ENCODE measurements around the gene ACTRT2. TPM values are rescaled to one million over a fixed set of nuclear protein-coding genes. Genes with fewer than 3 reads are reported as not detected.

ACTRT2 gene
- total RNA-seq, 4 donors from 2014 or later, result not detected

DNA sequence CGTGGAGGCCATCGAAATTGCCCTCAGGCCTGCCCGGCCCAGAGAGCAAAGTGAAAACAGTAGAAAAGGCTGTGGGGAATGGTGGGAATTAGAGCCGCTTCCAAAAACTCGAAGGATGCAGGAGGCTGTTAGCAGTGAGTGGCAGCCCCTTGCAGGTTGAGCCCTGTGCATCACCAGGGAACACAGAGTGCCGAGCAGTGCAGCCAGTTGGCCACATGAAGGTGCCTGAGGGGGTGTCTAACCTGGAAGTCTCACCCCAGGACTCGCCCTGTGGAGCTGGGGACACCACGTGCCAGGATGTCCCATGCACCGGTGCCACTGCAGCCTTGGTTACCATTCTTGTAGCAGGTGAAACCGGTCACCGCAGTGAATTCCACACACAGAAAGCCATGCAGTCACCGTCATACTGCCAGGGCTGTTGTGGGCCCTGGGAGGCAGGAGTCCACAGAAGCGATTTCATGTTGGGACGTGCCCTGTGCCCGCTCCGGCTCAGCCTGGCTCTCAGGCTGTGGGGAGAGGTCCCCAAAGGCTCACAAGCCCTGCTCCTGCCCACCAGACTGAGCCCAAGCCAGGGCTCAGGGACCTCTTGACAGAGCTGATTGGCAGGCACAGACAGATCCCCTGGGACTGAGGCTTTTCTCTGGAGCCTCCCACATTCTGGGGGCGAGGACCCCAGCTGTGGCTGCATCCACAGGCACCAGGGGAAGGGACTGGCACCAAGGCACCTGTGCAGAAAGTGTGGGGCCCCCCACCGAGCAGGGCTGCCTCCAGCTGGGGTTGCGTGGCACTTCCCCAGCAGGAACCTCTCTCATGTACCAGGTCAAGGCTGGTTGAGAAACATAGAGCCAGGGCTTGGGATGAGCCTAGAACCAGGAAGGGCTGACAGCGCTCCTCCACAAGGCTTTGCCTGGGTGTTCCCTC is 16.7 kb upstream of the ACTRT2 start:
- H3K4me3 ChIP-seq, result no peak overlapping the region
- no peaks in the 10 kb centered on the region for H3K4me1 ChIP-seq
- no peak for ATAC-seq
- H3K9me3 ChIP-seq, result peaks cover 0 to 6% (median 0%) of the 10 kb centered on the region in 3 donors
- intact Hi-C loops (cut with DNase I; ENCODE audit: low total_unique reads), result no loop called here
- peaks cover 21 to 39% (median 26%) of the 10 kb centered on the region in 3 donors for H3K27me3 ChIP-seq
- in situ Hi-C loops (cut with MboI; ENCODE audit: low sequenced_read_pairs in 4 of 4), result loop anchor here (10.0 to 25.0 kb wide), 4 partner anchors 283 to 420 kb away; no protein-coding TSS in a partner anchor
- no peak for DNase-seq
- H3K36me3 ChIP-seq, result no peaks in the 10 kb centered on the region
- H3K27ac ChIP-seq, result no peak overlapping the region
- TF ChIP-seq, protein P1, sequence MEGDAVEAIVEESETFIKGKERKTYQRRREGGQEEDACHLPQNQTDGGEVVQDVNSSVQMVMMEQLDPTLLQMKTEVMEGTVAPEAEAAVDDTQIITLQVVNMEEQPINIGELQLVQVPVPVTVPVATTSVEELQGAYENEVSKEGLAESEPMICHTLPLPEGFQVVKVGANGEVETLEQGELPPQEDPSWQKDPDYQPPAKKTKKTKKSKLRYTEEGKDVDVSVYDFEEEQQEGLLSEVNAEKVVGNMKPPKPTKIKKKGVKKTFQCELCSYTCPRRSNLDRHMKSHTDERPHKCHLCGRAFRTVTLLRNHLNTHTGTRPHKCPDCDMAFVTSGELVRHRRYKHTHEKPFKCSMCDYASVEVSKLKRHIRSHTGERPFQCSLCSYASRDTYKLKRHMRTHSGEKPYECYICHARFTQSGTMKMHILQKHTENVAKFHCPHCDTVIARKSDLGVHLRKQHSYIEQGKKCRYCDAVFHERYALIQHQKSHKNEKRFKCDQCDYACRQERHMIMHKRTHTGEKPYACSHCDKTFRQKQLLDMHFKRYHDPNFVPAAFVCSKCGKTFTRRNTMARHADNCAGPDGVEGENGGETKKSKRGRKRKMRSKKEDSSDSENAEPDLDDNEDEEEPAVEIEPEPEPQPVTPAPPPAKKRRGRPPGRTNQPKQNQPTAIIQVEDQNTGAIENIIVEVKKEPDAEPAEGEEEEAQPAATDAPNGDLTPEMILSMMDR (IDR thresholded peaks at IDR 0.05 in 4 of 5, conservative IDR thresholded peaks at IDR 0.05 in 1 of 5), result no peak
- no peak for TF ChIP-seq POLR2A (IDR thresholded peaks at IDR 0.05)

DNA sequence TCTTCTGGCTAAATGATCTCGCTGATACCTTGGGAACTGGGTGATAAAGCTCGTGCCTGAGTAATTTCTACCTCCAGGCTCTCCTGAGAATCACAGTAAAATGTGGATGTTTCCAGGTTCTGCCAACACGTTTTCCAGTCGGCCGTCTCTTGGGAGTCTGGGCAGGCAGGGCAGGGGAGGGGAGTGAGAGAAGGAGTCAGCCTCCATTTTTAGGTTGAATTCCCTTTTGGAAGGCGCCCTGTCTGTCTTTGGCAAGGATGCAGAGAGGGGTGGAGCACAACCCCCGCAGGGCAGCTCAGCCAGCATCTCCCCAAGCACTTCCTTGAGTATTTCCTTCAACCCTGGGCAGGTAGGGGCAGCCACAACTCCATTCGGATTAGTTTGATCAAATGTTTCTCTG is 15.5 kb upstream of the ACTRT2 start:
- ATAC-seq, result no peak
- no peak for DNase-seq
- no peak for TF ChIP-seq POLR2A (IDR thresholded peaks at IDR 0.05)
- TF ChIP-seq, protein P1 (IDR thresholded peaks at IDR 0.05 in 4 of 5, conservative IDR thresholded peaks at IDR 0.05 in 1 of 5), result no peak
- H3K36me3 ChIP-seq, result no peaks in the 10 kb centered on the region
- peaks cover 0 to 6% (median 0%) of the 10 kb centered on the region in 3 donors for H3K9me3 ChIP-seq
- H3K4me1 ChIP-seq, result no peaks in the 10 kb centered on the region
- H3K27ac ChIP-seq, result no peak overlapping the region
- intact Hi-C loops (cut with DNase I; ENCODE audit: low total_unique reads), result no loop called here
- H3K4me3 ChIP-seq, result no peak overlapping the region
- in situ Hi-C loops (cut with MboI; ENCODE audit: low sequenced_read_pairs in 4 of 4), result loop anchor here (10.0 to 25.0 kb wide), 4 partner anchors 282 to 419 kb away; no protein-coding TSS in a partner anchor
- H3K27me3 ChIP-seq, result peaks cover 21 to 35% (median 30%) of the 10 kb centered on the region in 3 donors

DNA sequence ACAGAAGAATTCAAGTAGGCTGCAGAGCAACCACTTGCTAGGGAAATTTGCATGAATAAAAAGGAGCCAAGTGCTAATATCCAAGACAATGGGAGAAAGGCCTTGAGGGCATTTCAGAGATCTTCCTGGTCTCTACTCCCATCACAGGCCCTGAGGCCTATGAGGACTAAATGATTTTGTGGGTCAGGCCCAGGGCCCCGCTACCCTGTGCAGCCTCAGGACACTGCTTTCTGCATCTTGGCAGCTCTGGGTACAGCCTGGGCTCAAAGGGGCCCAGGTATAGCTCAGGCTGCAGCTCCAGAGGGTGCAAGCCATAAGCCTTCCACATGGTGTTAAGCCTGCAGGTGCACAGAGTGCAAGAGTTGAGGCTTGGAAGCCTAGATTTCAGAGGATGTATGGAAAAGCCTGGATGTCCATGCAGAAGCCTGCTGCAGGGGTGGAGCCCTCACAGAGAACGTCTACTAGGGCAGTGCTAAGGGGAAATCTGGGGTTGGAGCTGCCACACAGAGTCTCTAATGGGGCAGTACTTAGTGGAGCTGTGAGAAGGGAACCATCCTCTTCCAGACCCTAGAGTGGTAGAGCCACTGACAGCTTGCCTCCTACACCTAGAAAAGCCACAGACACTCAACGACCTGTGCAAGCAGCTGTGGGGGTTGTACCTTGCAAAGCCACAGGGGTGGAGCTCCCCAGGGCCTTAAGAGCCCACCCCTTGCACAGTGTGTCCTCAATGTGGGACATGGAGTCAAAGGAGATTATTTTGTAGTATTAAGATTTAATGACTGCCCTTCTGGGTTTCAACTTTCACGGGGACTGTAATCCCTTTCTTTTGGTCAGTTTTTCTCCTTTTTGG is 13.7 kb upstream of the ACTRT2 start:
- in situ Hi-C loops (cut with MboI; ENCODE audit: low sequenced_read_pairs in 4 of 4), result loop anchor here (10.0 to 25.0 kb wide), 4 partner anchors 280 to 417 kb away; no protein-coding TSS in a partner anchor
- no peak for TF ChIP-seq POLR2A (IDR thresholded peaks at IDR 0.05)
- TF ChIP-seq, protein P1 (IDR thresholded peaks at IDR 0.05 in 4 of 5, conservative IDR thresholded peaks at IDR 0.05 in 1 of 5), result no peak
- intact Hi-C loops (cut with DNase I; ENCODE audit: low total_unique reads), result no loop called here
- H3K4me3 ChIP-seq, result no peak overlapping the region
- no peaks in the 10 kb centered on the region for H3K4me1 ChIP-seq
- DNase-seq (no peak), ATAC-seq (no peak)
- peaks cover 23 to 38% (median 24%) of the 10 kb centered on the region in 3 donors for H3K27me3 ChIP-seq
- no peaks in the 10 kb centered on the region for H3K36me3 ChIP-seq
- no peak overlapping the region for H3K27ac ChIP-seq
- H3K9me3 ChIP-seq, result peaks cover 0 to 6% (median 0%) of the 10 kb centered on the region in 3 donors

DNA sequence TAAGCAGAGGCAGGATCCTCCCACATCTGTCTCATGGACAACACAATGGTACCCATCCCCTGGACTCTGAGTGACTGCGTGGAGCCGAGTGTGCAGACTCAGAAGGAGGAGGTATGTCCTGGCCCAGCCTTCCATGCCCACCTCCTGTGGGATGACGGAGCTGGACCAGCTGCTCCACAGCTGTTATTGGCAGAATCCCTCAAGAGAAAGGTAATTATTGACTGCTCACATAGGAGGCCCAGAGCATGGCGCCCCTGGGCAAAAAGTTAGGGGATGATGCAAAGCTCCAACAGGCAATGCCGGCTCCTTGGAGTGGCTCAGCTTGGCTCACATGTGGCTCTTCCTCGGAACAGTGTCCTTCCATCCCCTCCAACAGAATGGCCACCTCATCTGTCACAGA is 12.2 kb upstream of the ACTRT2 start:
- H3K4me3 ChIP-seq, result no peak overlapping the region
- no peaks in the 10 kb centered on the region for H3K36me3 ChIP-seq
- TF ChIP-seq, protein P1 (IDR thresholded peaks at IDR 0.05 in 4 of 5, conservative IDR thresholded peaks at IDR 0.05 in 1 of 5), result no peak
- no peak for TF ChIP-seq POLR2A (IDR thresholded peaks at IDR 0.05)
- in situ Hi-C loops (cut with MboI; ENCODE audit: low sequenced_read_pairs in 4 of 4) (loop anchor here (10.0 to 25.0 kb wide), 4 partner anchors 278 to 416 kb away; no protein-coding TSS in a partner anchor), intact Hi-C loops (cut with DNase I; ENCODE audit: low total_unique reads) (no loop called here)
- no peak for DNase-seq
- peaks cover 0 to 6% (median 0%) of the 10 kb centered on the region in 3 donors for H3K9me3 ChIP-seq
- no peak overlapping the region for H3K27ac ChIP-seq
- no peak for ATAC-seq
- H3K27me3 ChIP-seq, result peaks cover 23 to 39% (median 27%) of the 10 kb centered on the region in 3 donors
- H3K4me1 ChIP-seq, result no peaks in the 10 kb centered on the region

Data from gastrocnemius medialis (tissue), 4 donors.